DMS153 treated with DMSO at 0.1 percent for 48 hours (cell line): Measurements from ENCODE around the gene MTREX.

ENCODE experiments used
- DNase-seq: peaks from one replicate; lab custom pipeline; 2025; ENCODE audit not compliant: unreplicated experiment; lab: John Stamatoyannopoulos, UW

The MTREX gene

GRCh38 chr5:55469839-55470238 is 162.1 kb downstream of the MTREX start:
- DNase-seq = no peak

- DNase-seq = no peak
Observed at GRCh38 chr5:55470282-55470681, 162.5 kb downstream of the MTREX start.

GRCh38 chr5:55471468-55471867 is 163.7 kb downstream of the MTREX start:
- DNase-seq = no peak

- DNase-seq = no peak
Observed at GRCh38 chr5:55472642-55473041, 164.9 kb downstream of the MTREX start.
